Muscle layer of duodenum (tissue), 2 donors: ENCODE data around the gene SEC22C.
"Not testable (repeated sequence)": the region's sequence is repeated elsewhere in the genome, so short reads cannot be mapped to it uniquely, and the experiment has no call there.

Experiments used
- H3K27ac ChIP-seq: one replicate; pipeline ENCODE4 v1.7.0; 2013; ENCODE audit warnings: mild to moderate bottlenecking, low read length
- H3K27me3 ChIP-seq: one replicate; pipeline ENCODE4 v1.7.0; 2013; ENCODE audit warnings: low read depth, mild to moderate bottlenecking, control low read depth, low read length
- H3K36me3 ChIP-seq, 2 donors: one replicate each; pipeline ENCODE4 v1.7.0; 2013; ENCODE audit warnings: low read length in 2 of 2, control low read depth in 1 of 2, mild to moderate bottlenecking in 1 of 2; ENCODE audit not compliant: insufficient read depth in 2 of 2, control insufficient read depth in 1 of 2
- H3K4me1 ChIP-seq, 2 donors: one replicate each; pipeline ENCODE4 v1.7.0; 2013; ENCODE audit warnings: low read length in 2 of 2, mild to moderate bottlenecking in 2 of 2, control low read depth in 1 of 2, moderate library complexity in 1 of 2; ENCODE audit not compliant: insufficient read depth in 2 of 2, control insufficient read depth in 1 of 2
- H3K4me3 ChIP-seq, 2 donors: one replicate each; pipeline ENCODE4 v1.7.0; 2013; ENCODE audit warnings: low read length in 2 of 2, low read depth in 1 of 2, mild to moderate bottlenecking in 1 of 2
- H3K9me3 ChIP-seq, 2 donors: one replicate each; pipeline ENCODE4 v1.7.0; 2013; ENCODE audit warnings: low read length in 2 of 2, control low read depth in 1 of 2, mild to moderate bottlenecking in 1 of 2; ENCODE audit not compliant: control insufficient read depth in 1 of 2
- donor health status: healthy.

The SEC22C gene

GRCh38 chr3:42579346-42579745, 2.4 kb downstream of the SEC22C start:
- H3K27me3 ChIP-seq, H3K27ac ChIP-seq, H3K4me3 ChIP-seq, H3K9me3 ChIP-seq: not testable (repeated sequence)
- Histone ChIP-seq H3K4me1 (peaks cover 4 to 20% of the 10 kb centered on the region in 2 donors), H3K36me3 (peaks cover 0 to 15% of the 10 kb centered on the region in 2 donors)

- Histone ChIP-seq H3K36me3 (peaks cover 5 to 27% of the 10 kb centered on the region in 2 donors), H3K4me3 (no peak overlapping the region), H3K4me1 (peaks cover 4 to 20% of the 10 kb centered on the region in 2 donors), H3K27me3 (no peaks in the 10 kb centered on the region), H3K27ac (no peak overlapping the region), H3K9me3 (peaks cover 0 to 4% of the 10 kb centered on the region in 2 donors)
Observed at GRCh38 chr3:42578054-42578453, 3.7 kb downstream of the SEC22C start.

- H3K36me3 ChIP-seq: peaks cover 5 to 27% of the 10 kb centered on the region in 2 donors
- peaks cover 0 to 4% of the 10 kb centered on the region in 2 donors for H3K9me3 ChIP-seq
- no peak overlapping the region for H3K27ac ChIP-seq
- H3K4me1 ChIP-seq: peaks cover 0 to 5% of the 10 kb centered on the region in 2 donors
- H3K27me3 ChIP-seq: no peaks in the 10 kb centered on the region
- no peak overlapping the region for H3K4me3 ChIP-seq
Observed at GRCh38 chr3:42575137-42575741, 6.5 kb downstream of the SEC22C start.

- Histone ChIP-seq H3K27me3 (no peaks in the 10 kb centered on the region), H3K9me3 (peaks cover 0 to 4% of the 10 kb centered on the region in 2 donors), H3K4me1 (no peaks in the 10 kb centered on the region), H3K4me3 (no peak overlapping the region), H3K27ac (no peak overlapping the region), H3K36me3 (peaks cover 8 to 32% of the 10 kb centered on the region in 2 donors)
Observed at GRCh38 chr3:42572278-42572677, 9.5 kb downstream of the SEC22C start.

GRCh38 chr3:42569593-42570142, 12.1 kb downstream of the SEC22C start:
- Histone ChIP-seq H3K27me3 (no peaks in the 10 kb centered on the region), H3K36me3 (peaks cover 23 to 36% of the 10 kb centered on the region in 2 donors), H3K4me3 (no peak overlapping the region), H3K9me3 (no peaks in the 10 kb centered on the region), H3K4me1 (no peaks in the 10 kb centered on the region), H3K27ac (no peak overlapping the region)

GRCh38 chr3:42562047-42562907, 19.5 kb downstream of the SEC22C start:
- no peak overlapping the region for H3K27ac ChIP-seq
- no peaks in the 10 kb centered on the region for H3K9me3 ChIP-seq
- peaks cover 43 to 76% of the 10 kb centered on the region in 2 donors for H3K36me3 ChIP-seq
- no peaks in the 10 kb centered on the region for H3K4me1 ChIP-seq
- no peaks in the 10 kb centered on the region for H3K27me3 ChIP-seq
- no peak overlapping the region for H3K4me3 ChIP-seq

GRCh38 chr3:42557854-42558253, 23.9 kb downstream of the SEC22C start:
- H3K9me3 ChIP-seq: no peaks in the 10 kb centered on the region
- H3K4me3 ChIP-seq: no peak overlapping the region
- H3K36me3 ChIP-seq: peaks cover 45 to 85% of the 10 kb centered on the region in 2 donors
- no peak overlapping the region for H3K27ac ChIP-seq
- H3K4me1 ChIP-seq: no peaks in the 10 kb centered on the region
- H3K27me3 ChIP-seq: no peaks in the 10 kb centered on the region

- H3K36me3 ChIP-seq: peaks cover 45 to 77% of the 10 kb centered on the region in 2 donors
- H3K27ac ChIP-seq: not testable (repeated sequence)
Observed at GRCh38 chr3:42556817-42557216, 24.9 kb downstream of the SEC22C start.

GRCh38 chr3:42556089-42556632, 25.6 kb downstream of the SEC22C start:
- H3K27me3 ChIP-seq: no peaks in the 10 kb centered on the region
- no peaks in the 10 kb centered on the region for H3K9me3 ChIP-seq
- H3K36me3 ChIP-seq: peaks cover 40 to 71% of the 10 kb centered on the region in 2 donors
- no peak overlapping the region for H3K4me3 ChIP-seq
- H3K4me1 ChIP-seq: no peaks in the 10 kb centered on the region
- H3K27ac ChIP-seq: no peak overlapping the region

More at GRCh38 chr3:42556817-42557216, 24.9 kb downstream of the SEC22C start:
- not testable (repeated sequence) for H3K4me1 ChIP-seq, H3K4me3 ChIP-seq, H3K9me3 ChIP-seq, H3K27me3 ChIP-seq

GRCh38 chr3:42552830-42553229, 28.9 kb downstream of the SEC22C start:
- Histone ChIP-seq H3K9me3 (no peaks in the 10 kb centered on the region), H3K27me3 (no peaks in the 10 kb centered on the region), H3K36me3 (peaks cover 40 to 62% of the 10 kb centered on the region in 2 donors), H3K27ac (no peak overlapping the region), H3K4me3 (no peak overlapping the region), H3K4me1 (no peaks in the 10 kb centered on the region)

GRCh38 chr3:42550250-42550649, 31.5 kb downstream of the SEC22C start:
- H3K9me3 ChIP-seq: no peaks in the 10 kb centered on the region
- no peaks in the 10 kb centered on the region for H3K4me1 ChIP-seq
- H3K27ac ChIP-seq: no peak overlapping the region

More at GRCh38 chr3:42550250-42550649, 31.5 kb downstream of the SEC22C start:
- Histone ChIP-seq H3K27me3 (no peaks in the 10 kb centered on the region), H3K4me3 (no peak overlapping the region), H3K36me3 (peaks cover 21 to 37% of the 10 kb centered on the region in 2 donors)
